GM12878 (cell line): ENCODE data around the gene ZNF425. TPM values are rescaled to one million over a fixed set of nuclear protein-coding genes. Genes with fewer than 3 reads are reported as not detected.

Source experiments
- ATAC-seq: fragments of 200-7000 bp; cut with Tn5 transposase; 3 replicates; pipeline ENCODE4 v1.9.1; 2020; ENCODE audit warnings: mild to moderate bottlenecking, moderate library complexity
- BruUV-seq: library from RNA; stranded (reverse); fragments of 400-500 nt; replicated peaks from 2 replicates; lab custom pipeline; 2021; lab: Mats Ljungman, UMichigan
- CTCF ChIA-PET: fragments of 300-600 bp; sonication (Branson Sonifier 250); formaldehyde crosslinking; extraction: SDS; loops from one replicate; lab custom pipeline; 2021; ENCODE audit warnings: inconsistent platforms; lab: Yijun Ruan, JAX
- POLR2A ChIA-PET: fragments of 350-600 bp; formaldehyde crosslinking; extraction: SDS; loops from one replicate; lab custom pipeline; 2021; ENCODE audit warnings: inconsistent platforms; lab: Charles Lee
- RAD21 ChIA-PET: fragments of 300-600 bp; sonication (Branson Sonifier 250); formaldehyde crosslinking; loops from one replicate; lab custom pipeline; 2023; ENCODE audit warnings: antibody characterized with exemption; ENCODE audit not compliant: unreplicated experiment; lab: Charles Lee
- SMC1A ChIA-PET: fragments of 300-600 bp; sonication (Branson Sonifier 250); formaldehyde crosslinking; loops from one replicate; lab custom pipeline; 2023; ENCODE audit not compliant: unreplicated experiment, uncharacterized antibody; lab: Charles Lee
- DNase-seq: peaks from one replicate; pipeline ENCODE4 v3.0.0-alpha.2; 2011; ENCODE audit warnings: low read depth, low spot score
- FAIRE-seq: peaks from 3 replicates; lab custom pipeline; 2011; peaks lifted over from hg19 to GRCh38; lab: Jason Lieb, UNC
- H2AFZ ChIP-seq: 2 replicates; pipeline ENCODE4 v1.6.0; 2011; ENCODE audit warnings: low read depth, low read length, control low read depth; ENCODE audit not compliant: control insufficient read depth
- H3K27ac ChIP-seq: 2 replicates; pipeline ENCODE4 v1.5.1; 2011; ENCODE audit warnings: control low read depth; ENCODE audit not compliant: control insufficient read depth, insufficient read depth
- H3K27me3 ChIP-seq, 2 experiments: replicated peaks in 1 of 2; 2 replicates each; pipeline versions ENCODE4 v1.6.0 to v1.6.1; 2011; ENCODE audit warnings: low read length in 1 of 2; ENCODE audit not compliant: control insufficient read depth in 2 of 2, insufficient read depth in 2 of 2
- H3K36me3 ChIP-seq, 2 experiments: 2 replicates each; pipeline ENCODE4 v1.5.1; 2011; ENCODE audit warnings: low read length in 1 of 2; ENCODE audit not compliant: control insufficient read depth in 2 of 2, insufficient read depth in 2 of 2
- H3K4me1 ChIP-seq: 2 replicates; pipeline ENCODE4 v1.6.1; 2011; ENCODE audit warnings: mild to moderate bottlenecking, low read length, moderate library complexity, mixed read lengths; ENCODE audit not compliant: control insufficient read depth, insufficient read depth
- H3K4me2 ChIP-seq: 2 replicates; pipeline ENCODE4 v1.6.0; 2011; ENCODE audit warnings: control low read depth; ENCODE audit not compliant: control insufficient read depth, insufficient read depth
- H3K4me3 ChIP-seq: fragments of 200-600 bp; sonication (generic); 2 replicates; pipeline ENCODE4 v1.5.1; 2016
- H3K79me2 ChIP-seq: 2 replicates; pipeline ENCODE4 v1.6.0; 2011; ENCODE audit warnings: low read length; ENCODE audit not compliant: control insufficient read depth, insufficient read depth
- H3K9ac ChIP-seq: 2 replicates; pipeline ENCODE4 v1.8.0; 2011; ENCODE audit warnings: low read length, control low read depth, mixed read lengths; ENCODE audit not compliant: control insufficient read depth, insufficient read depth
- H3K9me3 ChIP-seq: replicated peaks from 3 replicates; pipeline ENCODE4 v1.5.1; 2011; ENCODE audit warnings: mild to moderate bottlenecking, low read length; ENCODE audit not compliant: control insufficient read depth, insufficient read depth
- H4K20me1 ChIP-seq: 2 replicates; pipeline ENCODE4 v1.6.0; 2011; ENCODE audit not compliant: control insufficient read depth, insufficient read depth
- CTCF ChIP-seq, 3 experiments: IDR thresholded peaks in 2 of 3; conservative IDR thresholded peaks in 1 of 3; 2 replicates each; pipeline ENCODE4 v1.5.1; 2011; ENCODE audit warnings: low read depth in 3 of 3, low read length in 3 of 3, mild to moderate bottlenecking in 3 of 3, control low read depth in 2 of 3, moderate library complexity in 2 of 3, inconsistent platforms in 1 of 3, mixed read lengths in 1 of 3; ENCODE audit not compliant: control insufficient read depth in 2 of 3, insufficient read depth in 1 of 3; ENCODE audit errors: extremely low read depth in 1 of 3
- GABPA ChIP-seq: IDR thresholded peaks from 2 replicates; pipeline ENCODE4 v1.6.1; 2014; ENCODE audit warnings: antibody characterized with exemption, low read depth, mild to moderate bottlenecking, inconsistent platforms
- HCFC1 ChIP-seq: fragments of 150-350 bp; IDR thresholded peaks from 2 replicates; pipeline ENCODE4 v1.6.1; 2014; ENCODE audit warnings: low read length
- WRNIP1 ChIP-seq: IDR thresholded peaks from 2 replicates; pipeline ENCODE4 v1.6.1; 2011; ENCODE audit warnings: low read depth, low read length, improper control_type of control experiment, borderline replicate concordance
- ZNF592 ChIP-seq: fragments of 450-650 bp; IDR thresholded peaks from 2 replicates; pipeline ENCODE4 v1.6.1; 2017; ENCODE audit warnings: mild to moderate bottlenecking, moderate library complexity
- WGBS: methylation state at CpG from one replicate; pipeline ENCODE4 v1.1.6; 2016; ENCODE audit warnings: low lambda C conversion rate; ENCODE audit not compliant: insufficient replicate concordance, insufficient coverage; ENCODE audit errors: missing lambda C conversion rate; 5-methylcytosine and 5-hydroxymethylcytosine counted together
- in situ Hi-C: fragments of 300-500 bp; cut with MboI; formaldehyde crosslinking; loops from 9 replicates; pipeline ENCODE4 v1.14.3; 2018; ENCODE audit warnings: mixed read lengths
- intact Hi-C: fragments of 100-400 bp; cut with micrococcal nuclease; formaldehyde crosslinking; loops from one replicate; pipeline ENCODE4 v1.14.2; 2022; ENCODE audit not compliant: unreplicated experiment
- polyA plus RNA-seq, 11 experiments: library from polyadenylated mRNA; depleted of rRNA in 4 of 11; unstranded in 6 of 11; stranded (reverse) in 5 of 11; fragments of >200 nt; fragmentation: Nextera tagmentation in 4 of 11; fragmentation: Illumina TruSeq in 1 of 11; extraction: Ambion mirVana in 4 of 11; extraction: Trizol in 1 of 11; gene quantifications; 1 replicate in 1 of 11; 2 replicates in 10 of 11; pipeline versions ENCODE4 v1.2.1 to v1.2.3, GENCODE V29; 2011 to 2016; ENCODE audit warnings: inconsistent platforms in 2 of 11, missing spikeins in 2 of 11, low read depth in 1 of 11
- total RNA-seq, 4 experiments: library from RNA; depleted of rRNA in 3 of 4; stranded (reverse); fragments of >200 nt in 3 of 4; fragmentation: Illumina TruSeq in 1 of 4; extraction: Trizol in 1 of 4; gene quantifications; 2 replicates each; pipeline versions ENCODE4 v1.2.1 to v1.2.3, GENCODE V29; 2013 to 2021

The ZNF425 gene
- total and polyA plus RNA-seq, 10 of the 15 experiments (the other 5 are each of a cell fraction or from before 2014, with no cell fraction given) = 0.19 to 1.8 (median 0.91) TPM

- ATAC-seq (no peak), FAIRE-seq (no peak), DNase-seq (no peak)
- Histone ChIP-seq H3K4me3 (no peak overlapping the region), H2AFZ (no peak overlapping the region), H4K20me1 (no peaks in the 10 kb centered on the region), H3K27me3 (no peaks in the 10 kb centered on the region), H3K79me2 (no peaks in the 10 kb centered on the region), H3K27ac (no peak overlapping the region), H3K4me1 (no peaks in the 10 kb centered on the region), H3K4me2 (no peak overlapping the region), H3K9me3 (no peaks in the 10 kb centered on the region), H3K9ac (no peak overlapping the region), H3K36me3 (peaks cover 5 to 13% of the 10 kb centered on the region in 2 experiments; a peak in 3 of 4 replicates)
- no TSS peak for BruUV-seq
- peak in 1 of 3 experiments; percentile 8; a peak in 1 of 6 replicates for TF ChIP-seq CTCF (IDR thresholded peaks at IDR 0.05 in 2 of 3, conservative IDR thresholded peaks at IDR 0.05 in 1 of 3; ENCODE audit: control insufficient read depth in 2 of 3, extremely low read depth in 1 of 3, insufficient read depth in 1 of 3, low read depth in 3 of 3, low read length in 3 of 3)
- no peak for TF ChIP-seq WRNIP1
- TF ChIP-seq HCFC1 = no peak
- TF ChIP-seq GABPA = peak; percentile 69; the same call in 1 of the 2 replicates
- no peak for TF ChIP-seq ZNF592
- CTCF ChIA-PET = interaction anchor here (1.1 to 1.6 kb wide), 2 partner anchors 20 to 66 kb away, joined by 4 read pairs; no protein-coding TSS in a partner anchor
- SMC1A ChIA-PET = no interaction called here
- intact Hi-C loops (no loop called here), in situ Hi-C loops (no loop called here)
- RAD21 ChIA-PET = no interaction called here
- WGBS = 98% methylated on average over 44 of the region's 46 CpGs
- POLR2A ChIA-PET = no interaction called here
These were observed 54.3 kb downstream of the ZNF425 start for GRCh38 chr7:149071641-149072437.
